MCF 10A (cell line): ENCODE measurements around the gene MTMR1. TPM values are rescaled to one million over a fixed set of nuclear protein-coding genes. Genes with fewer than 3 reads are reported as not detected.

Experiments
- BruUV-seq: library from RNA; stranded (reverse); fragments of 400-500 nt; replicated peaks from 2 replicates; lab custom pipeline; 2021; lab: Mats Ljungman, UMichigan
- CTCF ChIA-PET: fragments of 300-600 bp; sonication (Branson Sonifier 250); formaldehyde crosslinking; extraction: SDS; loops from one replicate; lab custom pipeline; 2021; ENCODE audit warnings: antibody characterized with exemption, inconsistent platforms; lab: Yijun Ruan, JAX
- POLR2A ChIA-PET: fragments of 300-600, 350-650 bp; sonication (Branson Sonifier 250); formaldehyde crosslinking; extraction: SDS; loops from one replicate; lab custom pipeline; 2020; ENCODE audit warnings: antibody characterized with exemption, inconsistent platforms; lab: Yijun Ruan, JAX
- DNase-seq: peaks from one replicate; pipeline ENCODE4 v3.0.0-alpha.2; 2018; ENCODE audit not compliant: unreplicated experiment
- H3K27ac Mint-ChIP-seq: one replicate; pipeline ENCODE4 v1.8.0; 2022; ENCODE audit warnings: mild to moderate bottlenecking, low read depth, mixed read lengths; ENCODE audit not compliant: unreplicated experiment
- H3K27me3 Mint-ChIP-seq: one replicate; pipeline ENCODE4 v1.8.0; 2022; ENCODE audit warnings: mixed read lengths; ENCODE audit not compliant: insufficient read depth, unreplicated experiment
- H3K36me3 Mint-ChIP-seq: one replicate; pipeline ENCODE4 v1.8.0; 2022; ENCODE audit warnings: mild to moderate bottlenecking, moderate library complexity, mixed read lengths; ENCODE audit not compliant: insufficient read depth, unreplicated experiment
- H3K4me1 Mint-ChIP-seq: one replicate; pipeline ENCODE4 v1.8.0; 2022; ENCODE audit warnings: mixed read lengths; ENCODE audit not compliant: insufficient read depth, unreplicated experiment
- H3K4me3 Mint-ChIP-seq: one replicate; pipeline ENCODE4 v1.8.0; 2022; ENCODE audit warnings: mild to moderate bottlenecking, moderate library complexity, mixed read lengths; ENCODE audit not compliant: unreplicated experiment
- H3K9me3 Mint-ChIP-seq: one replicate; pipeline ENCODE4 v1.8.0; 2022; ENCODE audit warnings: mixed read lengths; ENCODE audit not compliant: unreplicated experiment
- intact Hi-C: fragments of 100-400 bp; cut with micrococcal nuclease; formaldehyde crosslinking; loops from 2 replicates; pipeline ENCODE4 v1.14.1; 2022
- total RNA-seq: library from RNA; stranded (reverse); gene quantifications from 2 replicates; pipeline ENCODE4 v1.2.3, GENCODE V29; 2022
- TF ChIP-seq, protein P1 (sequence below): fragments of 200-600 bp; IDR thresholded peaks from one replicate; pipeline ENCODE4 v1.8.0; 2022; ENCODE audit warnings: antibody characterized with exemption, mild to moderate bottlenecking; ENCODE audit not compliant: unreplicated experiment

Gene MTMR1
- total RNA-seq, 1 experiment from 2014 or later, result 24.7 TPM

DNA sequence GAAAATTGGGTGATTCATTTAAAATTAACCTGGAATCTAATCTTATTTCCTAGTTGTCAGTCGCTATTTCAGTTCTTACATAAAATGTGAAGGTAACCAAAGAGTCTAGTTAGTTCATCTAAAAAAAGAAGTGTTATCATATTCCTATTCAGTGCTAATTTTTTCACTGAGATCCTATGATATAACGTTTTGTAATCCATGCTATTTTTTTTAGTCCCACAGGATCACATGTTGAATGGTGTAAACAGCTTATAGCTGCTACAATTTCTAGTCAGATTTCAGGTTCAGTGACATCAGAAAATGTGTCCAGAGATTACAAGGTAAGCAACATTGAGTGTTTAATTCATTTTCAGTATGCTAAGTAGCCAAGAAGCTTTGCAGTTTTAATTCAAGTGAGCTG lies 5.8 kb downstream of the MTMR1 start:
- BruUV-seq, result no TSS peak
- CTCF ChIA-PET, result interaction anchor here (0.6 to 1.9 kb wide), 6 partner anchors 13 to 750 kb away, joined by 3 to 13 read pairs (median 4); no protein-coding TSS in a partner anchor
- H3K27me3 Mint-ChIP-seq, result peaks cover 14% of the 10 kb centered on the region
- no peak overlapping the region for H3K27ac Mint-ChIP-seq
- H3K4me1 Mint-ChIP-seq, result peaks cover 14% of the 10 kb centered on the region
- no peaks in the 10 kb centered on the region for H3K9me3 Mint-ChIP-seq
- TF ChIP-seq, protein P1, sequence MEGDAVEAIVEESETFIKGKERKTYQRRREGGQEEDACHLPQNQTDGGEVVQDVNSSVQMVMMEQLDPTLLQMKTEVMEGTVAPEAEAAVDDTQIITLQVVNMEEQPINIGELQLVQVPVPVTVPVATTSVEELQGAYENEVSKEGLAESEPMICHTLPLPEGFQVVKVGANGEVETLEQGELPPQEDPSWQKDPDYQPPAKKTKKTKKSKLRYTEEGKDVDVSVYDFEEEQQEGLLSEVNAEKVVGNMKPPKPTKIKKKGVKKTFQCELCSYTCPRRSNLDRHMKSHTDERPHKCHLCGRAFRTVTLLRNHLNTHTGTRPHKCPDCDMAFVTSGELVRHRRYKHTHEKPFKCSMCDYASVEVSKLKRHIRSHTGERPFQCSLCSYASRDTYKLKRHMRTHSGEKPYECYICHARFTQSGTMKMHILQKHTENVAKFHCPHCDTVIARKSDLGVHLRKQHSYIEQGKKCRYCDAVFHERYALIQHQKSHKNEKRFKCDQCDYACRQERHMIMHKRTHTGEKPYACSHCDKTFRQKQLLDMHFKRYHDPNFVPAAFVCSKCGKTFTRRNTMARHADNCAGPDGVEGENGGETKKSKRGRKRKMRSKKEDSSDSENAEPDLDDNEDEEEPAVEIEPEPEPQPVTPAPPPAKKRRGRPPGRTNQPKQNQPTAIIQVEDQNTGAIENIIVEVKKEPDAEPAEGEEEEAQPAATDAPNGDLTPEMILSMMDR, result no peak
- H3K36me3 Mint-ChIP-seq, result peaks cover 12% of the 10 kb centered on the region
- intact Hi-C loops, result no loop called here
- H3K4me3 Mint-ChIP-seq, result no peak overlapping the region
- POLR2A ChIA-PET, result interaction anchor here (0.6 to 1.4 kb wide), 3 partner anchors 9 to 389 kb away, joined by 3 to 5 read pairs (median 3); no protein-coding TSS in a partner anchor
- DNase-seq, result no peak

DNA sequence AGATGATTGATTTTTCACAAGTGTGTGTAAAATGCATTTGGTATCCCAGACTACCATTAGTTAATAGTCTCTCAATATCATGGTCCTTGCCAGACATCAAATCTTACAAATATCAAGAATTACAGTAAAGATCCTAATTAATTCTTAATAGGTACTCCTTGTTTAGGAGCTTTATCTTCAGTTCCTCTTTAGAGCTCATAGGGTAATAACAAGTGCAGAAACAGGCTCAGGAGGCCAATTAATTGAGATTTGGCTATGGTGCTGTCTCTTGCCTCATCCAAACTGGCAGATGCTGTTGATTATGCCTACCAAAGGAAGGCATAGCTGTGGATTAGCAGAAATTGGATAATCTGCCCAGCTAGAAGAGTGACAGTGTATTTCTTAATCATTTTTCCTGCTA lies 6.9 kb downstream of the MTMR1 start:
- Mint-ChIP-seq H3K27me3 (peaks cover 17% of the 10 kb centered on the region), H3K36me3 (peaks cover 16% of the 10 kb centered on the region), H3K4me1 (peaks cover 8% of the 10 kb centered on the region), H3K9me3 (peaks cover under 1% of the 10 kb centered on the region), H3K27ac (no peak overlapping the region), H3K4me3 (no peak overlapping the region)
- no peak for DNase-seq
- CTCF ChIA-PET, result interaction anchor here (0.6 to 1.9 kb wide), 4 partner anchors 12 to 737 kb away, joined by 4 to 13 read pairs (median 4); no protein-coding TSS in a partner anchor
- POLR2A ChIA-PET, result interaction anchor here (1.1 kb wide), 1 partner anchor 53 kb away, joined by 3 read pairs; no protein-coding TSS in a partner anchor
- TF ChIP-seq, protein P1, result no peak
- intact Hi-C loops, result no loop called here
- no TSS peak for BruUV-seq

DNA sequence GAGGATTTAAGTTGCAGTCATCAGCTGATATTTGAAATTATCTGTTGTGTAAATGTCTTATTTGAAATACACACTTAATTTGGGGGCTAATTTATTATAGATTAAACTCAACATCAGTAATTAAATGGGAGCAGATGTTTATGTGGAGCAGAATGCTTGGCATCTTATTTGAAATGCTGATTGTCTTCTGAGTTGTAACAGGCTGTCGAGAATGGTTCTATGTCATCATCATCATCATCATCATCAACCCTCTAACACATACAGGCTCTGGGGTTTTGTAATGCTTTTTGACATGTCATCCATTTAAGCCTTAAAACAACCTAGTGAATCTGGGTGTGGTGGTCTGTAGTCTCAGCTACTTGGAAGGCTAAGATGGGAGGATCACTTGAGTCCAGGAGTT lies 8.2 kb downstream of the MTMR1 start:
- Mint-ChIP-seq H3K27ac (no peak overlapping the region), H3K27me3 (peaks cover 15% of the 10 kb centered on the region), H3K9me3 (peaks cover 6% of the 10 kb centered on the region), H3K4me1 (no peaks in the 10 kb centered on the region), H3K36me3 (peaks cover 12% of the 10 kb centered on the region), H3K4me3 (no peak overlapping the region)
- intact Hi-C loops, result no loop called here
- DNase-seq, result no peak
- no TSS peak for BruUV-seq
- ChIA-PET CTCF (interaction anchor here (0.5 to 0.9 kb wide), 5 partner anchors 15 to 357 kb away, joined by 3 to 6 read pairs (median 3); no protein-coding TSS in a partner anchor), POLR2A (no interaction called here)
- TF ChIP-seq, protein P1, result no peak

DNA sequence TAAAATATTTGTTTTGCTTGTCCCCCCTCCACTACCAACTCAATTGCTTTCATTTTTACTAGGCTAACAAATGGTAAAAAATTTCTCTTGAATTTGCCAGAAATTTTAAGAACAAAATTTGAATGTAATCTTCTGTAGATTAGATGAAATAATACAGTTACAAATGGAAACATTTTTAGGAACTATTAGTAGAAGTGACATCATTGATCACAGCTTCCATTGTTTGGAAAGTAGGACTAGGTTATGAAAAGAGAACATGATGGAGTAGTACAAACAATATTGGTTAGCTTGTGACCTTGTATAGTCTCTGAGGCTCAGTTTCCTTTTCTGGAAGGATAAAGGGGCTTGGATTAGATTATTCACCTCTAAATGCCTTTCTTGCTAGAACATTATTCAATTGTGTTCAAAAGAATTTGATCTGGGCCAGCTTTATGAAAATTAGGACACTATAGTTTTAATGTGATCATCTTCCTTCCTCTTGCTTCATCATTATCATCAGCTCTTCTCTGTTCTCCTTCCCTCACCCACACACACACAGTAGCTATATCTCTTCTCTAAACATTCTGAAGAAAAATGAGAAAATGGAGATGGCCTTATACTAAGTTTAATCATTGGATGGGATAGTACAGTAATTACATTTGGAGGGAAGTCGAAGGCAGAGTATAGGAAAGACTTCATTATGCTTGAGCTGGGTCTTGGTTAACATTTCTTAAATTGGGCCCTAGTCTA lies 9.9 kb downstream of the MTMR1 start:
- POLR2A ChIA-PET, result interaction anchor here (1.5 kb wide), 1 partner anchor 12 kb away, joined by 3 read pairs; no protein-coding TSS in a partner anchor
- no TSS peak for BruUV-seq

More for the DNA sequence above, 9.9 kb downstream of the MTMR1 start:
- Mint-ChIP-seq H3K9me3 (peaks cover 6% of the 10 kb centered on the region), H3K4me1 (no peaks in the 10 kb centered on the region), H3K4me3 (no peak overlapping the region), H3K36me3 (peaks cover 12% of the 10 kb centered on the region), H3K27ac (no peak overlapping the region), H3K27me3 (peaks cover 15% of the 10 kb centered on the region)
- intact Hi-C loops, result no loop called here
- DNase-seq, result no peak
- TF ChIP-seq, protein P1, result no peak
- CTCF ChIA-PET, result interaction anchor here (0.7 to 1.6 kb wide), 6 partner anchors 8 to 763 kb away, joined by 3 to 7 read pairs (median 6); no protein-coding TSS in a partner anchor
